Stimulated activated naive CD8-positive, alpha-beta T cell treated with anti-CD3 and anti-CD28 coated beads, Interleukin-15, Interleukin-2, amounts not matched to agents 100 ng/mL and 50 ng/mL, for 24 hours (primary cell): Measurements from ENCODE around the gene ADCK1.
"Not testable (repeated sequence)": the region's sequence is repeated elsewhere in the genome, so short reads cannot be mapped to it uniquely, and the experiment has no call there.

ENCODE experiments used
- H3K27ac Mint-ChIP-seq: one replicate; pipeline ENCODE4 v1.8.0; 2021; ENCODE audit warnings: mild to moderate bottlenecking, mixed read lengths
- H3K27me3 Mint-ChIP-seq: one replicate; pipeline ENCODE4 v1.8.0; 2021; ENCODE audit warnings: mixed read lengths
- H3K36me3 Mint-ChIP-seq: one replicate; pipeline ENCODE4 v1.8.0; 2021; ENCODE audit warnings: low read depth, mixed read lengths
- H3K4me1 Mint-ChIP-seq: one replicate; pipeline ENCODE4 v1.8.0; 2021; ENCODE audit warnings: low read depth, mixed read lengths
- H3K4me3 Mint-ChIP-seq: one replicate; pipeline ENCODE4 v1.8.0; 2021; ENCODE audit warnings: mild to moderate bottlenecking, mixed read lengths
- H3K9me3 Mint-ChIP-seq: one replicate; pipeline ENCODE4 v1.8.0; 2021; ENCODE audit warnings: mixed read lengths

ADCK1 gene

GRCh38 chr14:77867476-77867875 is 67.6 kb downstream of the ADCK1 start:
- peaks cover 19% of the 10 kb centered on the region for H3K36me3 Mint-ChIP-seq
- no peak overlapping the region for H3K27ac Mint-ChIP-seq
- H3K4me1 Mint-ChIP-seq: no peaks in the 10 kb centered on the region
- no peaks in the 10 kb centered on the region for H3K27me3 Mint-ChIP-seq
- no peaks in the 10 kb centered on the region for H3K9me3 Mint-ChIP-seq
- no peak overlapping the region for H3K4me3 Mint-ChIP-seq

GRCh38 chr14:77868552-77869285 is 68.8 kb downstream of the ADCK1 start:
- Mint-ChIP-seq H3K4me3 (no peak overlapping the region), H3K27me3 (no peaks in the 10 kb centered on the region)

DNA sequence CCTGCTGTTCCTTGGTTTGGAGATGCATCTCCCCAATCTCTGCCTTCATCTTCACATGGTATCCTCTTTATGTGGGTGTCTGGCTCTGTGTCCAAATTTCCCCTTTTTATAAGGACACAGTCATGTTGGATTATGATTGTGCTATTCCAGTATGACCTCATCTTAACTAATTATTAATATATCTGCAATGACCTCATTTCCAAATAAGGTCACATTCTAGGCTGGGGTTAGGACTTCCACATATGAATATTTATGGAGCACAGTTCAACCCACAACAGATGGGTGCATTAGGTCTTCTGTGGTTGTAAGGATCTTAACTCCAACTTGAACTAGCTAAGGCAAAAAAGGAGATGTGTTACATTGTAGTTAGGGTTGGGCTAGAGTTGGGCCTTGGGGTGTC is 69.4 kb downstream of the ADCK1 start:
- H3K27ac Mint-ChIP-seq: no peak overlapping the region
- no peaks in the 10 kb centered on the region for H3K27me3 Mint-ChIP-seq
- peaks cover 4% of the 10 kb centered on the region for H3K9me3 Mint-ChIP-seq
- H3K36me3 Mint-ChIP-seq: peaks cover 27% of the 10 kb centered on the region
- no peak overlapping the region for H3K4me3 Mint-ChIP-seq
- H3K4me1 Mint-ChIP-seq: no peaks in the 10 kb centered on the region

More at GRCh38 chr14:77868552-77869285, 68.8 kb downstream of the ADCK1 start:
- peaks cover 4% of the 10 kb centered on the region for H3K9me3 Mint-ChIP-seq
- H3K27ac Mint-ChIP-seq: no peak overlapping the region
- H3K4me1 Mint-ChIP-seq: no peaks in the 10 kb centered on the region
- peaks cover 25% of the 10 kb centered on the region for H3K36me3 Mint-ChIP-seq

DNA sequence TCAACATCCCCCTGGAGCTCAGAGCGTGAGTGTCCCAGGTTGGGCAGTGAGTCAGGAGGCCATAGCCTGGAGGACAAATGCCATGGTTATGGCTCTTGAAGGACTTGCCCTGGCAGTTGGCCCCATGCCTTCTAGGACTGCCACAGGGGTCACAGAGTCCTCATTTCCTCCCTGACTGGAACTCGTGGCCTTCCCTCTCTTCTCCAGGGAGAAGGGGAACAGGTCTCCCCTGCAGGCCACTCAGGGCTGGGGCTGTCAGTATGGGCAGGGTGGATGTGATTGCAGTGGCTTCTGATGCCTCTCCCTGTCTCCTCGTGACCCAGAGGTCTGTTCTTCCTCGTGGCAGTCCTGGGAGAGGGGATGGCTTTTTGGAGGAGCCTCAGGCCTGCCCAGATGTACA is 70.7 kb downstream of the ADCK1 start:
- peaks cover 4% of the 10 kb centered on the region for H3K9me3 Mint-ChIP-seq
- no peak overlapping the region for H3K4me3 Mint-ChIP-seq
- H3K36me3 Mint-ChIP-seq: peaks cover 29% of the 10 kb centered on the region
- no peaks in the 10 kb centered on the region for H3K27me3 Mint-ChIP-seq
- no peak overlapping the region for H3K27ac Mint-ChIP-seq
- no peaks in the 10 kb centered on the region for H3K4me1 Mint-ChIP-seq

GRCh38 chr14:77872152-77872551 is 72.2 kb downstream of the ADCK1 start:
- Mint-ChIP-seq H3K9me3 (peaks cover 4% of the 10 kb centered on the region), H3K27ac (no peak overlapping the region), H3K4me3 (no peak overlapping the region), H3K36me3 (peaks cover 29% of the 10 kb centered on the region), H3K27me3 (no peaks in the 10 kb centered on the region), H3K4me1 (no peaks in the 10 kb centered on the region)

- Mint-ChIP-seq H3K4me1 (no peaks in the 10 kb centered on the region), H3K27ac (no peak overlapping the region), H3K27me3 (no peaks in the 10 kb centered on the region)
These were observed 73.1 kb downstream of the ADCK1 start for GRCh38 chr14:77872983-77873382.

GRCh38 chr14:77878783-77879182 is 78.9 kb downstream of the ADCK1 start:
- Mint-ChIP-seq H3K4me3 (no peak overlapping the region), H3K27me3 (no peaks in the 10 kb centered on the region), H3K27ac (no peak overlapping the region), H3K36me3 (peaks cover 17% of the 10 kb centered on the region), H3K9me3 (no peaks in the 10 kb centered on the region), H3K4me1 (no peaks in the 10 kb centered on the region)

More at GRCh38 chr14:77872983-77873382, 73.1 kb downstream of the ADCK1 start:
- Mint-ChIP-seq H3K9me3 (peaks cover 4% of the 10 kb centered on the region), H3K4me3 (no peak overlapping the region), H3K36me3 (peaks cover 29% of the 10 kb centered on the region)

DNA sequence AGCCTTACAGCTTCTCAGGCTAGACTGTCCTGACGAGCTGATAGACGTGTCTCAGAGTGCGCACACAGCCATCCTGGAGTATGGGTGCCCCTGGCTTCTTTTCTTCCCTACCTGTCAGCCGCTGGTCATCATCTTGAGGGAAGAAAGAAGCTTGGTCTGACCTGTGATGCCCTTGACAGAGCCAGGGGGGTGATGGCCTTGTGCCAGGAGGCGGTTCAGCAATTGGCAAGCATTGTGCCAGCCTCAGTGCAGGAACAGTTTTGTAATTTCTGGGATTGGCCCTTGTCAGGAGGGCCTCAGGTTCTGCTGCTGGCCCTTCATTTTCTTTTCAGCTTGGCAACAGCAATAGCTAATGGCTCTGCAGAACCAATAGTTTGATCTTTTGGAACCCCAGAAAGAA is 80.1 kb downstream of the ADCK1 start:
- Mint-ChIP-seq H3K36me3 (peaks cover 8% of the 10 kb centered on the region), H3K9me3 (no peaks in the 10 kb centered on the region), H3K27ac (no peak overlapping the region)

DNA sequence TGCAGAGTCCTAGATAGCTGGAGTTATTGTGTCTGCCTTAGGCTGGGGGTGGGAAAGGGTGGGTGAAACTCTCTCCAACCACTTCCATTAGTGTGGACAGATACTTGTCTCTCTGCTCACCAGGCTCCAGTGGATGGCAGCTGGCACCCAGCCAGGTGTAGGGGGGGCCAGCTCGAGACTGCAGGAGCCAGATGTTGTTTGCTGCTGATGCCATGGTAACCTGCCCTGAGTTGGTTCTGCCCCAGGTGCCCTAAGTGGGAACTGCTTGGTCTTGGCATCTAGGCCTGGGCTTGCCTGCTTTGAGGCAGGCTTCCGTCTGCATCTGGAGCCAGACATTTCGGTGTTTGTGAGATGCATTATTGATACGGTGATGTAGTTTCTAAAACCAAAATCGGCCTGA is 82.2 kb downstream of the ADCK1 start:
- H3K4me3 Mint-ChIP-seq: no peak overlapping the region
- no peaks in the 10 kb centered on the region for H3K4me1 Mint-ChIP-seq
- peaks cover 9% of the 10 kb centered on the region for H3K36me3 Mint-ChIP-seq
- no peaks in the 10 kb centered on the region for H3K9me3 Mint-ChIP-seq
- H3K27me3 Mint-ChIP-seq: no peaks in the 10 kb centered on the region
- H3K27ac Mint-ChIP-seq: no peak overlapping the region

More for the DNA sequence above, 80.1 kb downstream of the ADCK1 start:
- Mint-ChIP-seq H3K4me1 (no peaks in the 10 kb centered on the region), H3K4me3 (no peak overlapping the region), H3K27me3 (no peaks in the 10 kb centered on the region)

GRCh38 chr14:77882636-77883035 is 82.7 kb downstream of the ADCK1 start:
- Mint-ChIP-seq H3K27me3 (no peaks in the 10 kb centered on the region), H3K36me3 (peaks cover 14% of the 10 kb centered on the region), H3K9me3 (peaks cover 2% of the 10 kb centered on the region), H3K4me1 (no peaks in the 10 kb centered on the region), H3K4me3 (no peak overlapping the region), H3K27ac (no peak overlapping the region)

- Mint-ChIP-seq H3K36me3 (peaks cover 21% of the 10 kb centered on the region), H3K4me3 (no peak overlapping the region), H3K27ac (no peak overlapping the region), H3K4me1 (no peaks in the 10 kb centered on the region), H3K9me3 (peaks cover 9% of the 10 kb centered on the region), H3K27me3 (no peaks in the 10 kb centered on the region)
These were observed 83.4 kb downstream of the ADCK1 start for GRCh38 chr14:77883131-77883846.

- no peaks in the 10 kb centered on the region for H3K27me3 Mint-ChIP-seq
- H3K36me3 Mint-ChIP-seq: peaks cover 24% of the 10 kb centered on the region
- H3K4me1 Mint-ChIP-seq: no peaks in the 10 kb centered on the region
- peaks cover 11% of the 10 kb centered on the region for H3K9me3 Mint-ChIP-seq
- H3K4me3 Mint-ChIP-seq: no peak overlapping the region
- no peak overlapping the region for H3K27ac Mint-ChIP-seq
These were observed 83.9 kb downstream of the ADCK1 start for GRCh38 chr14:77883847-77884238.

- Mint-ChIP-seq H3K9me3 (peaks cover 17% of the 10 kb centered on the region), H3K4me3 (no peak overlapping the region), H3K27me3 (no peaks in the 10 kb centered on the region), H3K27ac (no peak overlapping the region), H3K36me3 (peaks cover 33% of the 10 kb centered on the region), H3K4me1 (no peaks in the 10 kb centered on the region)
These were observed 85.5 kb downstream of the ADCK1 start for GRCh38 chr14:77885367-77885766.

- H3K4me3 Mint-ChIP-seq: no peak overlapping the region
- H3K4me1 Mint-ChIP-seq: no peaks in the 10 kb centered on the region
- H3K27ac Mint-ChIP-seq: no peak overlapping the region
- H3K36me3 Mint-ChIP-seq: peaks cover 33% of the 10 kb centered on the region
- H3K27me3 Mint-ChIP-seq: no peaks in the 10 kb centered on the region
- peaks cover 17% of the 10 kb centered on the region for H3K9me3 Mint-ChIP-seq
These were observed 86.1 kb downstream of the ADCK1 start for GRCh38 chr14:77886010-77886409.

- H3K4me3 Mint-ChIP-seq, H3K27ac Mint-ChIP-seq, H3K4me1 Mint-ChIP-seq, H3K27me3 Mint-ChIP-seq: not testable (repeated sequence)
- Mint-ChIP-seq H3K9me3 (peaks cover 17% of the 10 kb centered on the region), H3K36me3 (peaks cover 33% of the 10 kb centered on the region)
These were observed 89.0 kb downstream of the ADCK1 start for GRCh38 chr14:77888903-77889302.
